Mucosa of descending colon (tissue), 3 donors: Measurements from ENCODE around the gene VPS26A. TPM values are rescaled to one million over a fixed set of nuclear protein-coding genes. Genes with fewer than 3 reads are reported as not detected.

ENCODE experiments used
- ATAC-seq: fragments of 200-7000 bp; cut with Tn5 transposase; one replicate; pipeline ENCODE4 v1.9.1; 2020; ENCODE audit warnings: mild to moderate bottlenecking, moderate library complexity
- DNase-seq, 3 donors: peaks; one replicate each; pipeline ENCODE4 v3.0.0-alpha.2; 2020
- H3K36me3 ChIP-seq: fragments of 200-600 bp; one replicate; pipeline ENCODE4 v1.8.0; 2021; ENCODE audit warnings: low read depth, mild to moderate bottlenecking
- H3K4me1 ChIP-seq: fragments of 200-600 bp; one replicate; pipeline ENCODE4 v1.8.0; 2021; ENCODE audit warnings: low read depth, mild to moderate bottlenecking
- H3K4me3 ChIP-seq: fragments of 200-600 bp; one replicate; pipeline ENCODE4 v1.8.0; 2021; ENCODE audit warnings: mild to moderate bottlenecking
- H3K9me3 ChIP-seq: fragments of 200-600 bp; one replicate; pipeline ENCODE4 v1.8.0; 2021; ENCODE audit warnings: mild to moderate bottlenecking
- CTCF ChIP-seq: fragments of 200-600 bp; IDR thresholded peaks from one replicate; pipeline ENCODE4 v1.8.0; 2022; ENCODE audit warnings: antibody characterized with exemption, mild to moderate bottlenecking
- intact Hi-C, 2 donors: fragments of 100-400 bp; cut with DNase I in 1 of 2; cut with micrococcal nuclease in 1 of 2; formaldehyde crosslinking; loops; one replicate each; pipeline versions ENCODE4 v1.11.0 to v1.11.1; 2022; cut with DNase I, micrococcal nuclease
- total RNA-seq, 3 donors: library from RNA; stranded (reverse); fragmentation: NEBNext Ultra II Directional in 2 of 3; extraction: Animal tissue kit (Norgen Biotek cat#: 25700) in 2 of 3; gene quantifications; one replicate each; pipeline versions ENCODE4 v1.2.1 to v1.2.4, GENCODE V29; 2021 to 2023
- donor health status: DM: no; HTN: no; CAD: no; lungs with moderate emphysema.
- donor health status: DM: no; HTN: no; CAD: no.
- donor health status: DM: no; HTN: yes; CAD: no.

VPS26A gene
- total RNA-seq, 3 donors from 2014 or later, result 51.7 to 64.0 (median 61.7) TPM

- no peak for ATAC-seq
- no peak for DNase-seq
- intact Hi-C loops, result no loop called here
- Histone ChIP-seq H3K9me3 (no peaks in the 10 kb centered on the region), H3K36me3 (no peaks in the 10 kb centered on the region), H3K4me3 (no peak overlapping the region), H3K4me1 (no peaks in the 10 kb centered on the region)
- no peak for TF ChIP-seq CTCF
These were observed 20.2 kb upstream of the VPS26A start for GRCh38 chr10:69103784-69104183.

- no peak for DNase-seq
- intact Hi-C loops, result no loop called here
- TF ChIP-seq CTCF, result no peak
- Histone ChIP-seq H3K36me3 (no peaks in the 10 kb centered on the region), H3K9me3 (no peaks in the 10 kb centered on the region), H3K4me1 (no peaks in the 10 kb centered on the region), H3K4me3 (no peak overlapping the region)
- ATAC-seq, result no peak
These were observed 18.8 kb upstream of the VPS26A start for GRCh38 chr10:69104994-69105790.

GRCh38 chr10:69107176-69107490 lies 16.8 kb upstream of the VPS26A start:
- intact Hi-C loops, result no loop called here
- H3K36me3 ChIP-seq, result no peaks in the 10 kb centered on the region
- no peaks in the 10 kb centered on the region for H3K4me1 ChIP-seq
- no peak overlapping the region for H3K4me3 ChIP-seq
- ATAC-seq (no peak), DNase-seq (no peak)
- H3K9me3 ChIP-seq, result no peaks in the 10 kb centered on the region
- no peak for TF ChIP-seq CTCF

DNA sequence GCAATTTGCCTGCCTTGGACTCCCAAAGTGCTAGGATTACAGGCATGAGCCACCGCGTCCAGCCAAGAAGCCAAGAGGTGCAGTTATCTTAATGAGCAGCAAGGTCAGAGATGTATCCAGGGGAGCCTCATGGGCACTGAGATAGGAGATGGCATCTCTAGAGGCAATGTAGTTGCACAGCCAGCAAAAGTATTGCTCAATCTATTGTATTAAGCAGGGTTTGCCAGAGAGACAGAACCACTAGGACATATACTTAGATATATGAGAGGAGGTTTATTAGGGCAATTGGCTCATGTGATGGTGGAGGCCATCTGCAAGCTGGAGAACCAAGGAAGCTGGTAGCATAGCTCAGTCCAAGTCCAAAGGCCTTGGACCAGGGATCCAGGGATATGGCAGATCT lies 16.3 kb upstream of the VPS26A start:
- no peaks in the 10 kb centered on the region for H3K9me3 ChIP-seq
- H3K4me3 ChIP-seq, result no peak overlapping the region
- intact Hi-C loops, result no loop called here
- ATAC-seq (no peak), DNase-seq (no peak)
- no peak for TF ChIP-seq CTCF
- H3K36me3 ChIP-seq, result no peaks in the 10 kb centered on the region
- H3K4me1 ChIP-seq, result no peaks in the 10 kb centered on the region

DNA sequence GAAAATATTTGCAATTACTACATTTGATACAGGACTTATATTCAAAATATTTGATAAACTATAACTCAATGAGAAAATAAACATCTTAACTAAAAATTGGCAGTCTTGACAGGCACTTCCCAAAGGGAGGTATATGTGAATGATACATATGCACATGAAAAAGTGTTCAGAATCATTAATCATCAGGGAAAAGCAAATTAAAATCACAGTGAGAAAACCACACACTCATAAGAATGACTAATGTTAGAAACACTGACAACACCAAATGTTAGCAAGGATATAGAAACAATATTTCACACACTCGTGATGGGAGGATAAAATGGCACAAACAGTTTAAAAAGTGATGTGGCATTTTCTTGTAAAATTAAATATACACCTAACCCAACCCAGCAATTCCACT lies 4.1 kb upstream of the VPS26A start:
- TF ChIP-seq CTCF, result no peak
- intact Hi-C loops, result no loop called here
- H3K4me1 ChIP-seq, result peaks cover 4% of the 10 kb centered on the region
- DNase-seq (no peak), ATAC-seq (no peak)
- no peaks in the 10 kb centered on the region for H3K9me3 ChIP-seq
- no peak overlapping the region for H3K4me3 ChIP-seq
- H3K36me3 ChIP-seq, result no peaks in the 10 kb centered on the region
